Measurements from ENCODE around the gene STARD9. TPM values are rescaled to one million over a fixed set of nuclear protein-coding genes. Genes with fewer than 3 reads are reported as not detected.
A peak's percentile ranks its signal among the peaks of the same experiment; 100 is the strongest.
"Not testable (repeated sequence)": the region's sequence is repeated elsewhere in the genome, so short reads cannot be mapped to it uniquely, and the experiment has no call there.

STARD9 gene
- total RNA-seq, 1 donor from 2014 or later, result 1.6 TPM

DNA sequence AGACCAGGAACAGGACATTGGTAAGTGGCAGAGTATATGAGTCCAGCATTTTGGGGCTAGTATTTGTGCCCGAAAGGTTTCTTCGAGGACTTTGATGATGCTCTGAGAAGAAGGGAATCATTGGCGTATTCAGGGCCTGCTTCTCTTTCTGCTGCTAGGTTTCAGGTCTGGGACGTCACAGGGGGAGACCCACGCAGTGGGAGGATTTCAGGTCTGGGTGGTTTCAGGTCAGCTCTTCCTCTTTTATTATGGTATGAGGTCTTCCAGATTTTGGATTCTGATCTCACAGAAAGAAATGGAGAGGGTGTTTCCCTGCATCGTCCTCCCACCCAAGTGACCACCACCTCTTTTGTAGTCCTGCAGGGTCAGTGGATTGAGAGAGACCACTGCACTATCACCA, 99.1 kb downstream of the STARD9 start:
- H3K4me3 ChIP-seq (ENCODE audit: low read depth, low read length), result no peak overlapping the region
- DNase-seq (ENCODE audit: low read depth) (no peak), FAIRE-seq (no peak)
- TF ChIP-seq, protein P1, sequence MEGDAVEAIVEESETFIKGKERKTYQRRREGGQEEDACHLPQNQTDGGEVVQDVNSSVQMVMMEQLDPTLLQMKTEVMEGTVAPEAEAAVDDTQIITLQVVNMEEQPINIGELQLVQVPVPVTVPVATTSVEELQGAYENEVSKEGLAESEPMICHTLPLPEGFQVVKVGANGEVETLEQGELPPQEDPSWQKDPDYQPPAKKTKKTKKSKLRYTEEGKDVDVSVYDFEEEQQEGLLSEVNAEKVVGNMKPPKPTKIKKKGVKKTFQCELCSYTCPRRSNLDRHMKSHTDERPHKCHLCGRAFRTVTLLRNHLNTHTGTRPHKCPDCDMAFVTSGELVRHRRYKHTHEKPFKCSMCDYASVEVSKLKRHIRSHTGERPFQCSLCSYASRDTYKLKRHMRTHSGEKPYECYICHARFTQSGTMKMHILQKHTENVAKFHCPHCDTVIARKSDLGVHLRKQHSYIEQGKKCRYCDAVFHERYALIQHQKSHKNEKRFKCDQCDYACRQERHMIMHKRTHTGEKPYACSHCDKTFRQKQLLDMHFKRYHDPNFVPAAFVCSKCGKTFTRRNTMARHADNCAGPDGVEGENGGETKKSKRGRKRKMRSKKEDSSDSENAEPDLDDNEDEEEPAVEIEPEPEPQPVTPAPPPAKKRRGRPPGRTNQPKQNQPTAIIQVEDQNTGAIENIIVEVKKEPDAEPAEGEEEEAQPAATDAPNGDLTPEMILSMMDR (IDR thresholded peaks at IDR 0.05; ENCODE audit: insufficient read depth, low read length, severe bottlenecking), result no peak
- no peaks in the 10 kb centered on the region for H3K36me3 ChIP-seq (ENCODE audit: control insufficient read depth, insufficient read depth, low read length)
- no peaks in the 10 kb centered on the region for H3K27me3 ChIP-seq (ENCODE audit: control insufficient read depth, insufficient read depth, low read length)

DNA sequence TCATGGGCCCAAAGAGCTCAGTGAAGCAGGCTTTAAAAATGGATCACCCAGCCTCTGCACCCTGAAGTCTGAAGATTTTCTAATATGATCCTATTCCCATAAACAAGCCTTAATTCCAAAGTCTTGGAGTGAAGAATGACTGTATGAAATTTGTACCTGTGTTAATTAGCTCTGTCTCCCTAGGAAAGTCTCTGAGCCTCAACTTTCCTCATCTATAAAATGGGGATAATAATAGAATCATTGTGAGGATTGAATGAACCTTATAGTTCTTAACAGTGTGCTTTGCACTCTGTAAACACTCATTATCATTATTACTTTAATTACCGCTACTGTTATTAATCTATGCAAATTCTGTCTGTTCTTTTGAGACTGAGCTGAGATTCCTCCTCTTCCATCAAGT, 99.6 kb downstream of the STARD9 start:
- no peak for FAIRE-seq
- no peaks in the 10 kb centered on the region for H3K27me3 ChIP-seq (ENCODE audit: control insufficient read depth, insufficient read depth, low read length)

DNA sequence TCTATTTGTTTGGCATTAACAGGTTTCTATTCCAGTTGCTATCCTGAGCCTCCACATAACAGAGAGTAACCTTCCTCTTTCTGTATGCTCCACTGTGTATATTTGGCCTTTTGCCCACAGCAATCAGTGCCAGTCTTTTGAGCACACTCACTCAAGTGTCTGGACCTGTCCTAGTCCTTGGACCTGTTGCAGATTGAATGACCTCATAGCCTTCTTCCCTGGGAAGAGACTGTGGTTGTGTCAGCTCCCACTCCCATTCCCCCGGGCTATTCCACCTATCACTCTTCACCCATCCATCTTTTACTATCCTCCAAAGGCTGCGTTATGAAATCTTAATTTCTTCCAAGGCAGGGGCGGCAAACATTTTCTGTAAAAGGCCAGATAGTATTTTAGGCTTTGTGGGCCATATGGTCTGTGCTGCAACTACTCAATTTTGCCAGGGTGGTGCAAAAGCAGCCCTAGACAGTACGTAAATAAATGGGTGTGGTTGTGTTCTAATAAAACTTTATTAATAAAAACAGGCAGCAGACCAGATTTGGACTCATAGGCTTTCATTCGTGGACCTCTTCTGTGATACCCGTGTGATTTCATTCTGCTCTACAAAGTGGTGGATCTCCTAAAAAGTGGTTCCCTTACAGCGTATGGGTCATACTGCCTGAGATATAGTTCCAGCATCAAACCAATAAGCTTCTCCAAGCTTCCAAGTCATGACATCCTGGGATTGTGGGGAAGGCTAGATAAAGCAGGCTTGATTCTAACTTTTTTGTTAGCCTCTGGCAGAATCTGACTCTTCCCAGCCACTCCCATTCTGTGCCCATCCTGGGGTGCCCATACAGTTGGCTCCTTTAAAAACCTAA, 104.1 kb downstream of the STARD9 start:
- DNase-seq (ENCODE audit: low read depth) (peak; percentile 95), FAIRE-seq (peak; percentile 92)
- Histone ChIP-seq H3K4me3 (ENCODE audit: low read depth, low read length) (no peak overlapping the region), H3K27me3 (ENCODE audit: control insufficient read depth, insufficient read depth, low read length) (no peaks in the 10 kb centered on the region), H3K36me3 (ENCODE audit: control insufficient read depth, insufficient read depth, low read length) (no peaks in the 10 kb centered on the region)
- TF ChIP-seq, protein P1 (IDR thresholded peaks at IDR 0.05; ENCODE audit: insufficient read depth, low read length, severe bottlenecking), result no peak

More for the DNA sequence above, 99.6 kb downstream of the STARD9 start:
- no peak for DNase-seq (ENCODE audit: low read depth)
- Histone ChIP-seq H3K4me3 (ENCODE audit: low read depth, low read length) (no peak overlapping the region), H3K36me3 (ENCODE audit: control insufficient read depth, insufficient read depth, low read length) (no peaks in the 10 kb centered on the region)
- TF ChIP-seq, protein P1 (IDR thresholded peaks at IDR 0.05; ENCODE audit: insufficient read depth, low read length, severe bottlenecking), result no peak

DNA sequence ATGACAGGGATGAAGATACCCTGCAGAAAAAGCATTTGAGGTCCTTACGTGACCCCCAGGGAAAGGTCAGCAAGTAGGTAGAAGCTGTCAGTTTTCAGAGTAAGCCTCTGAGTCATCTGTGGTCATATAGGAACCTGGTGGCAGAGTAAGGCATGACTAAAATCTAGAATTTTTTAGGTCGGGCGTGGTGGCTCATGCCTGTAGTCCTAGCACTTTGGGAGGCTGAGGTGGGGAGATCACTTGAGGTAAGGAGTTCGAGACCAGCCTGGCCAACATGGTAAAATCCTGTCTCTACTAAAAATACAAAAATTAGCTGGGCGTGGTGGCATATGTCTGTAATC, 104.7 kb downstream of the STARD9 start:
- DNase-seq (ENCODE audit: low read depth), result peak; percentile 91
- not testable (repeated sequence) for H3K36me3 ChIP-seq (ENCODE audit: control insufficient read depth, insufficient read depth, low read length)

DNA sequence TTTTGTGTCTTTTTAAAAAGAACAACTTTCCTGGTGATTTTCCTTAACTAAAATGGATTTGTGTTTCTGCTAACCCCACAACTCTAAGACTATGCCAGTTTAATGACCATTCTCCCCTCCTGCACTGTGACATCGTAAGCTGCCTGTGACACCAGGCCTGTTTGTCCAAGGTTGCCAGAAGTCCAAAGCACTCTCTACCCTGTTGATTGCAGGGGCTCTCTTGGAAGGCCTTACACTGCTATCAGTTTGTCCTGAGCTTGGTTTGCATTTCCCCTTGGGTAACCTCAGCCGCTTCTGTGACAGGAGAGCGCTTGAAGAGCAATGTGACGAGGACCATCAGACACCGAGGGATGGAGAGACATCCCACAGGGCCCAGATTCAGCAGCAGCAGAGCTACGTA, 105.7 kb downstream of the STARD9 start:
- DNase-seq (ENCODE audit: low read depth) (no peak), FAIRE-seq (no peak)
- Histone ChIP-seq H3K36me3 (ENCODE audit: control insufficient read depth, insufficient read depth, low read length) (no peaks in the 10 kb centered on the region), H3K4me3 (ENCODE audit: low read depth, low read length) (no peak overlapping the region), H3K27me3 (ENCODE audit: control insufficient read depth, insufficient read depth, low read length) (no peaks in the 10 kb centered on the region)
- TF ChIP-seq, protein P1 (IDR thresholded peaks at IDR 0.05; ENCODE audit: insufficient read depth, low read length, severe bottlenecking), result no peak

More for the DNA sequence above, 104.7 kb downstream of the STARD9 start:
- H3K4me3 ChIP-seq (ENCODE audit: low read depth, low read length); H3K27me3 ChIP-seq (ENCODE audit: control insufficient read depth, insufficient read depth, low read length); FAIRE-seq: not testable (repeated sequence)

DNA sequence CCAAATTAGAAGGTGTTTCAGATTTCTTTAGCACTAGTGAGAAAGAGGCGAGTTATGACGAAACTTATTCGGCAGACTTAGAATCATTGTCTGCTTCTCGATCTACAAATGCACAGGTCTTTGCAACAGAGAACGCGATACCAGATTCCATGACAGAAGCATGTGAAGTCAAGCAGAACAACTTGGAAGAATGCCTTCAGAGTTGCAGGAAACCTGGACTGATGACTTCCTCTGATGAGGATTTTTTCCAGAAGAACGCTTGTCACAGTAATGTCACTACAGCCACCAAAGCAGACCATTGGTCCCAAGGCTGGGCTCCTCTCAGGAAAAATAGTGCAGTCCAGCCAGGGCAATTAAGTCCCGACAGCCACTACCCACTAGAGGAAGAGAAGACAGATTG, 110.9 kb downstream of the STARD9 start:
- FAIRE-seq, result no peak
- no peaks in the 10 kb centered on the region for H3K36me3 ChIP-seq (ENCODE audit: control insufficient read depth, insufficient read depth, low read length)
- TF ChIP-seq, protein P1 (IDR thresholded peaks at IDR 0.05; ENCODE audit: insufficient read depth, low read length, severe bottlenecking), result no peak
- DNase-seq (ENCODE audit: low read depth), result no peak
- no peak overlapping the region for H3K4me3 ChIP-seq (ENCODE audit: low read depth, low read length)
- no peaks in the 10 kb centered on the region for H3K27me3 ChIP-seq (ENCODE audit: control insufficient read depth, insufficient read depth, low read length)
